B cell (primary cell): ENCODE measurements around the gene SRRM4.

Experiments
- EZH2 ChIP-seq: IDR thresholded peaks from 2 replicates; pipeline ENCODE4 v1.6.1; 2012; ENCODE audit warnings: borderline replicate concordance, low read depth, mild to moderate bottlenecking, moderate library complexity, low read length; ENCODE audit not compliant: insufficient read depth, poor library complexity, severe bottlenecking
- TF ChIP-seq, protein P1 (sequence below): fragments of 200-600 bp; IDR thresholded peaks from one replicate; pipeline ENCODE4 v1.8.0; 2022; ENCODE audit warnings: antibody characterized with exemption, mild to moderate bottlenecking

DNA sequence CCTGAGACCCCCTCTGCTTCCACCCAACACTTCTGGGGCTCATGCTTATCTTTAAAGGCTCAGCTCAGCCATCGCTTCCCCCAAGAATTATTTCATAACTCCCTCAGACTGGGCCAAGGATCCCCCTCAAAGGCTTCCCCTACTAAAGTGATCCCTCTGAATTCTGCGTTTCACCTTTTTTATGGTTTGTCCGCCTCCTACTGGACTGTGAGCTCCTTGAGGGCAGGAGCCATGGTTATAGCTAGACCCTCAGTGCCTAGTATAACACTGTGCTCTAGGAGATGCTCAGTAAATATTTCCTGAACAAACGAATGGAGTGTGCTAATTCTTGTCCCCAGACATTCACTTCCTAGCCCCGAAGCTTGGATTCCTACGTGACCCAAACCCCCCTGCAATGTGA is 20.5 kb upstream of the SRRM4 start:
- TF ChIP-seq, protein P1, sequence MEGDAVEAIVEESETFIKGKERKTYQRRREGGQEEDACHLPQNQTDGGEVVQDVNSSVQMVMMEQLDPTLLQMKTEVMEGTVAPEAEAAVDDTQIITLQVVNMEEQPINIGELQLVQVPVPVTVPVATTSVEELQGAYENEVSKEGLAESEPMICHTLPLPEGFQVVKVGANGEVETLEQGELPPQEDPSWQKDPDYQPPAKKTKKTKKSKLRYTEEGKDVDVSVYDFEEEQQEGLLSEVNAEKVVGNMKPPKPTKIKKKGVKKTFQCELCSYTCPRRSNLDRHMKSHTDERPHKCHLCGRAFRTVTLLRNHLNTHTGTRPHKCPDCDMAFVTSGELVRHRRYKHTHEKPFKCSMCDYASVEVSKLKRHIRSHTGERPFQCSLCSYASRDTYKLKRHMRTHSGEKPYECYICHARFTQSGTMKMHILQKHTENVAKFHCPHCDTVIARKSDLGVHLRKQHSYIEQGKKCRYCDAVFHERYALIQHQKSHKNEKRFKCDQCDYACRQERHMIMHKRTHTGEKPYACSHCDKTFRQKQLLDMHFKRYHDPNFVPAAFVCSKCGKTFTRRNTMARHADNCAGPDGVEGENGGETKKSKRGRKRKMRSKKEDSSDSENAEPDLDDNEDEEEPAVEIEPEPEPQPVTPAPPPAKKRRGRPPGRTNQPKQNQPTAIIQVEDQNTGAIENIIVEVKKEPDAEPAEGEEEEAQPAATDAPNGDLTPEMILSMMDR: no peak
- TF ChIP-seq EZH2: no peak
